ENCODE data around the gene CARS2.
"Not testable (repeated sequence)": the region's sequence is repeated elsewhere in the genome, so short reads cannot be mapped to it uniquely, and the experiment has no call there.

Gene CARS2

GRCh38 chr13:110616103-110617101, 89.5 kb downstream of the CARS2 start:
- DNase-seq (ENCODE audit: low read depth), result no peak

- DNase-seq (ENCODE audit: low read depth), result peak; percentile 40
Observed at GRCh38 chr13:110615322-110616102, 90.4 kb downstream of the CARS2 start, which contains the start of gene NAXD. TSS of gene NAXD (plus strand) at chr13:110615545. CDS start at chr13:110615602, 57 bp downstream.

GRCh38 chr13:110615005-110615321, 91.0 kb downstream of the CARS2 start:
- DNase-seq (ENCODE audit: low read depth), result no peak

- DNase-seq (ENCODE audit: low read depth), result no peak
Observed at GRCh38 chr13:110610955-110611595, 94.8 kb downstream of the CARS2 start.

- DNase-seq (ENCODE audit: low read depth), result no peak
Observed at GRCh38 chr13:110607675-110608224, 98.2 kb downstream of the CARS2 start.

- DNase-seq (ENCODE audit: low read depth), result not testable (repeated sequence)
Observed at GRCh38 chr13:110606281-110606680, 99.6 kb downstream of the CARS2 start.

- no peak for DNase-seq (ENCODE audit: low read depth)
Observed at GRCh38 chr13:110605132-110605531, 100.8 kb downstream of the CARS2 start.

- no peak for DNase-seq (ENCODE audit: low read depth)
Observed at GRCh38 chr13:110600980-110601379, 104.9 kb downstream of the CARS2 start.

- no peak for DNase-seq (ENCODE audit: low read depth)
Observed at GRCh38 chr13:110600261-110600819, 105.6 kb downstream of the CARS2 start.

- DNase-seq (ENCODE audit: low read depth), result no peak
Observed at GRCh38 chr13:110597041-110597689, 108.8 kb downstream of the CARS2 start.

- no peak for DNase-seq (ENCODE audit: low read depth)
Observed at GRCh38 chr13:110593430-110594130, 112.3 kb downstream of the CARS2 start.

GRCh38 chr13:110592665-110593064, 113.3 kb downstream of the CARS2 start:
- no peak for DNase-seq (ENCODE audit: low read depth)

All from stimulated activated CD8-positive, alpha-beta memory T cell treated with anti-CD3 and anti-CD28 coated beads, Interleukin-15, amount 100 ng/mL, for 1 hour (primary cell).